HEK293 (cell line): Measurements from ENCODE around the gene FGFRL1.

ENCODE experiments used
- CTCF ChIA-PET: fragments of 350-600 bp; formaldehyde crosslinking; extraction: SDS; loops from one replicate; lab custom pipeline; 2021; ENCODE audit warnings: antibody characterized with exemption; lab: Yijun Ruan, JAX
- POLR2A ChIA-PET: fragments of 300-600 bp; formaldehyde crosslinking; extraction: SDS; loops from one replicate; lab custom pipeline; 2020; ENCODE audit warnings: antibody characterized with exemption, inconsistent platforms; lab: Yijun Ruan, JAX
- H3K27ac ChIP-seq: fragments of 200-500 bp; sonication (Bioruptor generic); 2 replicates; pipeline ENCODE4 v1.5.1; 2014; ENCODE audit warnings: low read depth, low read length, control low read depth, inconsistent platforms; ENCODE audit errors: extremely low read depth
- H3K36me3 ChIP-seq, 2 experiments: fragments of 200-500 bp in 1 of 2; sonication (Bioruptor generic) in 1 of 2; 1 replicate in 1 of 2; 2 replicates in 1 of 2; pipeline ENCODE4 v1.5.1; 2014 to 2017; ENCODE audit warnings: inconsistent platforms in 2 of 2, low read length in 2 of 2; ENCODE audit not compliant: control insufficient read depth in 2 of 2, insufficient read depth in 1 of 2
- H3K4me1 ChIP-seq: fragments of 200-500 bp; sonication (Bioruptor generic); 2 replicates; pipeline ENCODE4 v1.5.1; 2014; ENCODE audit warnings: mild to moderate bottlenecking, low read length, inconsistent platforms; ENCODE audit not compliant: control insufficient read depth, insufficient read depth
- H3K4me3 ChIP-seq: 2 replicates; pipeline ENCODE4 v1.5.1; 2011; ENCODE audit warnings: low read depth, mild to moderate bottlenecking, control low read depth, low read length, moderate library complexity
- H3K9me3 ChIP-seq: fragments of 200-500 bp; sonication (Bioruptor generic); 2 replicates; pipeline ENCODE4 v1.5.1; 2014; ENCODE audit warnings: low read depth, low read length, inconsistent platforms; ENCODE audit not compliant: control insufficient read depth, insufficient read depth
- ATF2 ChIP-seq: fragments of 450-650 bp; formaldehyde crosslinking; IDR thresholded peaks from 2 replicates; pipeline ENCODE4 v1.5.1; 2016; ENCODE audit warnings: missing biosample characterization, missing genetic modification characterization, low read depth
- CTCF ChIP-seq: fragments of 450-650 bp; formaldehyde crosslinking; IDR thresholded peaks from 2 replicates; pipeline ENCODE4 v1.5.1; 2016; ENCODE audit warnings: missing biosample characterization, missing genetic modification characterization
- FEZF1 ChIP-seq: fragments of 450-650 bp; formaldehyde crosslinking; IDR thresholded peaks from 2 replicates; pipeline ENCODE4 v1.5.1; 2016; ENCODE audit warnings: missing biosample characterization, missing genetic modification characterization
- IKZF3 ChIP-seq: fragments of 450-650 bp; IDR thresholded peaks from 2 replicates; pipeline ENCODE4 v1.5.0; 2018; ENCODE audit warnings: missing biosample characterization, mild to moderate bottlenecking, missing genetic modification characterization, moderate library complexity
- KLF1 ChIP-seq: fragments of 450-650 bp; formaldehyde crosslinking; IDR thresholded peaks from 2 replicates; pipeline ENCODE4 v1.5.1; 2016; ENCODE audit warnings: missing biosample characterization, missing genetic modification characterization
- KLF8 ChIP-seq: fragments of 450-650 bp; formaldehyde crosslinking; IDR thresholded peaks from 2 replicates; pipeline ENCODE4 v1.5.1; 2016; ENCODE audit warnings: missing biosample characterization, missing genetic modification characterization
- OSR2 ChIP-seq: fragments of 450-650 bp; formaldehyde crosslinking; IDR thresholded peaks from 2 replicates; pipeline ENCODE4 v1.5.1; 2016; ENCODE audit warnings: missing biosample characterization, missing genetic modification characterization
- REPIN1 ChIP-seq: fragments of 450-650 bp; formaldehyde crosslinking; IDR thresholded peaks from 2 replicates; pipeline ENCODE4 v1.5.1; 2017; ENCODE audit warnings: missing biosample characterization, missing genetic modification characterization, low read depth
- SP3 ChIP-seq: fragments of 450-650 bp; formaldehyde crosslinking; IDR thresholded peaks from 2 replicates; pipeline ENCODE4 v1.5.1; 2016; ENCODE audit warnings: missing biosample characterization, missing genetic modification characterization
- ZBTB20 ChIP-seq: fragments of 450-650 bp; formaldehyde crosslinking; IDR thresholded peaks from 2 replicates; pipeline ENCODE4 v1.5.1; 2016; ENCODE audit warnings: missing biosample characterization, missing genetic modification characterization
- ZBTB26 ChIP-seq: fragments of 450-650 bp; formaldehyde crosslinking; optimal IDR thresholded peaks from 2 replicates; pipeline ENCODE3; 2016; ENCODE audit warnings: missing biosample characterization, mild to moderate bottlenecking, missing genetic modification characterization
- ZBTB7A ChIP-seq: fragments of 450-650 bp; formaldehyde crosslinking; IDR thresholded peaks from 2 replicates; pipeline ENCODE4 v1.5.1; 2016; ENCODE audit warnings: low read depth, missing biosample characterization, missing genetic modification characterization
- ZBTB8A ChIP-seq: fragments of 450-650 bp; formaldehyde crosslinking; IDR thresholded peaks from 2 replicates; pipeline ENCODE4 v1.5.1; 2016; ENCODE audit warnings: missing biosample characterization, missing genetic modification characterization
- ZEB2 ChIP-seq: fragments of 450-650 bp; formaldehyde crosslinking; IDR thresholded peaks from 2 replicates; pipeline ENCODE4 v1.5.1; 2016; ENCODE audit warnings: missing biosample characterization, missing genetic modification characterization
- ZFHX2 ChIP-seq: fragments of 450-650 bp; formaldehyde crosslinking; conservative IDR thresholded peaks from 2 replicates; pipeline ENCODE4 v1.5.1; 2016; ENCODE audit warnings: missing biosample characterization, missing genetic modification characterization
- ZNF112 ChIP-seq: fragments of 450-650 bp; formaldehyde crosslinking; IDR thresholded peaks from 2 replicates; pipeline ENCODE4 v1.5.0; 2017; ENCODE audit warnings: missing biosample characterization, missing genetic modification characterization
- ZNF114 ChIP-seq: fragments of 450-650 bp; formaldehyde crosslinking; IDR thresholded peaks from 2 replicates; pipeline ENCODE4 v1.5.0; 2017; ENCODE audit warnings: missing biosample characterization, missing genetic modification characterization
- ZNF239 ChIP-seq: fragments of 450-650 bp; formaldehyde crosslinking; IDR thresholded peaks from 2 replicates; pipeline ENCODE4 v1.5.1; 2016; ENCODE audit warnings: missing biosample characterization, missing genetic modification characterization
- ZNF266 ChIP-seq: fragments of 450-650 bp; formaldehyde crosslinking; IDR thresholded peaks from 2 replicates; pipeline ENCODE4 v1.5.1; 2016; ENCODE audit warnings: missing biosample characterization, missing genetic modification characterization, low read depth
- ZNF311 ChIP-seq: fragments of 450-650 bp; formaldehyde crosslinking; IDR thresholded peaks from 2 replicates; pipeline ENCODE4 v1.5.1; 2017; ENCODE audit warnings: missing biosample characterization, missing genetic modification characterization, borderline replicate concordance
- ZNF449 ChIP-seq: fragments of 450-650 bp; formaldehyde crosslinking; IDR thresholded peaks from 2 replicates; pipeline ENCODE4 v1.5.1; 2017; ENCODE audit warnings: missing biosample characterization, mild to moderate bottlenecking, missing genetic modification characterization, moderate library complexity
- ZNF610 ChIP-seq: fragments of 450-650 bp; formaldehyde crosslinking; IDR thresholded peaks from 2 replicates; pipeline ENCODE4 v1.5.1; 2016; ENCODE audit warnings: missing biosample characterization, missing genetic modification characterization, borderline replicate concordance
- ZNF670 ChIP-seq: fragments of 450-650 bp; formaldehyde crosslinking; IDR thresholded peaks from 2 replicates; pipeline ENCODE4 v1.5.1; 2016; ENCODE audit warnings: missing biosample characterization, missing genetic modification characterization, low read depth
- ZNF792 ChIP-seq: fragments of 450-650 bp; formaldehyde crosslinking; IDR thresholded peaks from 2 replicates; pipeline ENCODE4 v1.5.1; 2016; ENCODE audit warnings: missing biosample characterization, missing genetic modification characterization
- ZSCAN18 ChIP-seq: fragments of 450-650 bp; formaldehyde crosslinking; IDR thresholded peaks from 2 replicates; pipeline ENCODE4 v1.5.1; 2016; ENCODE audit warnings: missing biosample characterization, missing genetic modification characterization

FGFRL1 gene

GRCh38 chr4:1009542-1010394, 1.7 kb upstream of the FGFRL1 start (continued):
- TF ChIP-seq CTCF (tag by site-specific recombination) (peak; percentile 29; the same call in 1 of the 2 replicates), ZNF610 (tag by site-specific recombination) (peak; percentile 65; the same call in 1 of the 2 replicates), KLF1 (peak; percentile 55)

- Histone ChIP-seq H3K36me3 (peaks cover 0 to 14% of the 10 kb centered on the region in 2 experiments; a peak in 1 of 3 replicates), H3K27ac (no peak overlapping the region), H3K4me1 (no peaks in the 10 kb centered on the region; the same call in 1 of the 2 replicates), H3K9me3 (no peaks in the 10 kb centered on the region), H3K4me3 (no peak overlapping the region)
- POLR2A ChIA-PET = no interaction called here
- CTCF ChIA-PET = interaction anchor here (0.6 kb wide), 1 partner anchor 34 kb away, joined by 3 read pairs; no protein-coding TSS in a partner anchor
- TF ChIP-seq ZBTB26 (no peak), CTCF (tag by site-specific recombination) (0 out of 2 replicates have a peak, but pooled peaks have one; percentile 1), ZSCAN18 (no peak), ZNF311 (tag by site-specific recombination) (no peak), KLF8 (tag by site-specific recombination) (peak; percentile 12; the same call in 1 of the 2 replicates), OSR2 (tag by site-specific recombination) (peak; percentile 94), SP3 (tag by site-specific recombination) (peak; percentile 65), ZEB2 (tag by site-specific recombination) (peak; percentile 92), ZBTB20 (peak; percentile 80), ZNF114 (no peak), REPIN1 (tag by site-specific recombination) (no peak), ZFHX2 (tag by site-specific recombination) (peak; percentile 65), FEZF1 (tag by site-specific recombination) (no peak), ZBTB7A (no peak), ZBTB8A (tag by site-specific recombination) (peak; percentile 58; the same call in 1 of the 2 replicates), ZNF239 (tag by site-specific recombination) (no peak), ZNF449 (tag by site-specific recombination) (peak; percentile 45; the same call in 1 of the 2 replicates), ZNF670 (tag by site-specific recombination) (no peak), ZNF266 (tag by site-specific recombination) (no peak), IKZF3 (tag by site-specific recombination) (no peak), ZNF112 (no peak), ZNF792 (tag by site-specific recombination) (no peak), ATF2 (tag by site-specific recombination) (no peak)
These were observed 918 bp upstream of the FGFRL1 start for GRCh38 chr4:1010395-1011021.
